SJSA1 (cell line): ENCODE measurements around the gene TCEA2. TPM values are rescaled to one million over a fixed set of nuclear protein-coding genes. Genes with fewer than 3 reads are reported as not detected.

ENCODE experiments used
- DNase-seq, 2 experiments: peaks; one replicate each; pipeline ENCODE4 v3.0.0-alpha.2; 2015 to 2020; ENCODE audit warnings: low spot score in 2 of 2, low read depth in 1 of 2
- H3K27ac ChIP-seq: fragments of 250-450 bp; sonication (Bioruptor Pico); 2 replicates; pipeline ENCODE4 v1.5.1; 2020; ENCODE audit warnings: mild to moderate bottlenecking, moderate library complexity
- H3K27me3 ChIP-seq: fragments of 250-450 bp; sonication (Bioruptor Pico); replicated peaks from 2 replicates; pipeline ENCODE4 v1.5.1; 2020; ENCODE audit warnings: mild to moderate bottlenecking, moderate library complexity
- H3K36me3 ChIP-seq: fragments of 250-450 bp; sonication (Bioruptor Pico); 2 replicates; pipeline ENCODE4 v1.5.1; 2020; ENCODE audit warnings: mild to moderate bottlenecking
- H3K4me1 ChIP-seq: fragments of 250-450 bp; sonication (Bioruptor Pico); replicated peaks from 2 replicates; pipeline ENCODE4 v1.6.1; 2021; ENCODE audit warnings: mild to moderate bottlenecking
- H3K4me3 ChIP-seq: fragments of 250-450 bp; sonication (Bioruptor Pico); 2 replicates; pipeline ENCODE4 v1.5.1; 2020; ENCODE audit warnings: mild to moderate bottlenecking
- H3K9me3 ChIP-seq: fragments of 250-450 bp; sonication (Bioruptor Pico); replicated peaks from 2 replicates; pipeline ENCODE4 v1.5.1; 2020; ENCODE audit warnings: mild to moderate bottlenecking
- total RNA-seq: library from RNA; depleted of rRNA; stranded (reverse); fragments of >200 nt; shearing (Covaris generic); gene quantifications from 2 replicates; pipeline ENCODE4 v1.2.3, GENCODE V29; 2014

The TCEA2 gene
- total RNA-seq, 1 experiment from 2014 or later, result 120 TPM

DNA sequence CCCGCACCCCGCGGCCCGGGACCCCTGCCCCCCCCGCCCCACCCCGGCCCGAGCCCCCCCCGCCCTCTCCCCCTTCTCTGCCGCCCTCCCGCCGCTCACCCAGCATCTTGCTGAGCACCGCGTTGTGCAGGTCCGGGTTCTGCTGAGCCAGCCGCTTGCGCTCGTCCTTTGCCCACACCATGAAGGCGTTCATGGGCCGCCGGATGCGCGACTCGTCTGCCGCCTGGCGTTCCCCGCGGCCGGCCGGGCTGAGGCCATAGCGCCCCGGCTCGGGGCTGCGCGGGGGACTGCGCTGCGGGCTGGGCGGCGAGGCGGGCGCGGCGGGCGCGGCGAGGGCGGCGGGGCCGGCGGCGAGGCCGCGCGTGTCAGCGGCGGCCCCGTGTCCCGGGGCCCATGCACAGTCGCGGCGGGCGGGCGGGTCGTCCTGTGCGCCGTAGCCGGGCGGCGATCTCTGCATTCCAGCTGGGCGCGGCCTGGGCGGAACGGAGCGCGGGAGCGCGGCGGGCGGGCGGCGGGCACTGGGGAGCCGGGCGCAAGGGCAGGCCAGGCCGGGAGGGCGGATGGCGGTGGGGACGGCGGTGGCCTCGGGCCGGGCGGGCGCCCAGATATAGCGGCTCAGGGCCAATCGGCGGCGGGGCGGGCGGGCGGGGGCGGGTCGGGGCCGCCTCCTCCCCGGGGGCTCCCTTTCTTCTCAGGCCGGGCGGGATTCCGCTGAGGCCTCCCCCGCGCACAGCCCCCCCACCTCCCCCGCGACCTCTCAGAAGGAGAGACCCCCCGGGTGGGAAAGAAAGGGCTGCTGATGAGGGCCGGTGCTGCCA is 13.7 kb upstream of the TCEA2 start, which contains the start of gene SOX18:
Gene SOX18 (minus strand): TSS at position 580 of the 818 bp plus-strand sequence. CDS start 123 bp downstream, at position 457.
- Histone ChIP-seq H3K9me3 (no peaks in the 10 kb centered on the region), H3K4me3 (peak within 1 kb of the TSS; percentile 61), H3K27me3 (no peaks in the 10 kb centered on the region; the same call in 1 of the 2 replicates), H3K4me1 (peaks cover 74% of the 10 kb centered on the region), H3K36me3 (peaks cover 44% of the 10 kb centered on the region), H3K27ac (peak within 1 kb of the TSS; percentile 96)
- peak; percentile 48 to 84 for DNase-seq

GRCh38 chr20:64049878-64050260 is 13.1 kb upstream of the TCEA2 start:
- peaks cover 39% of the 10 kb centered on the region for H3K36me3 ChIP-seq
- H3K27me3 ChIP-seq, result no peaks in the 10 kb centered on the region; the same call in 1 of the 2 replicates
- H3K9me3 ChIP-seq, result no peaks in the 10 kb centered on the region
- H3K4me1 ChIP-seq, result peaks cover 74% of the 10 kb centered on the region
- peak; percentile 98 to 99 for DNase-seq
- H3K27ac ChIP-seq, result peak overlapping the region; percentile 96
- H3K4me3 ChIP-seq, result peak overlapping the region; percentile 61

GRCh38 chr20:64050261-64051032 is 12.6 kb upstream of the TCEA2 start:
- Histone ChIP-seq H3K27me3 (no peaks in the 10 kb centered on the region), H3K4me1 (peaks cover 74% of the 10 kb centered on the region), H3K9me3 (no peaks in the 10 kb centered on the region), H3K36me3 (peaks cover 38% of the 10 kb centered on the region), H3K4me3 (peak overlapping the region; percentile 61), H3K27ac (peak overlapping the region; percentile 96)
- DNase-seq, result peak; percentile 92 to 96

DNA sequence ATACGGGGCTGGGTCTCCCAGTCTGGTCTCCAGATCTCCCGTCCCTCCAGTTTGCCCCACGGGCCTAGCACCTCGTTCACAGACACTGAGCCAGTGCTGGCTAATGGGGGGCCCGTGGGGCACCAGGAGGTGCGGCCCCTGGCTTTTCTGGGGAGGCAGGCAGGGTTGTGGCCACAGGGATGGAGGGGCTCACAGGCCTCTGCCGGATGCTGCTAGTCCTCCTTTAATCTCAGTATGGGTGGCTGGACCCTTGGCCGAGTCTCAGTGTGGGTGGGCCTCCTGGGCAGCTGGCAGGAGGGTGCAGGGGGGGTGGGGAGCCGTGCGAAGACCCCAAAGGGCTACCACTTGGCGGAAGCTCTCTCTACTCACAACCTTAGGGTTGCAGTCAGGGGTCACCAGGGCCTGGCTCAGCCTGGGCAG is 12.0 kb upstream of the TCEA2 start:
- H3K4me1 ChIP-seq, result peaks cover 74% of the 10 kb centered on the region

GRCh38 chr20:64051561-64052325 is 11.3 kb upstream of the TCEA2 start:
- peak; percentile 99 to 100 for DNase-seq
- H3K9me3 ChIP-seq, result no peaks in the 10 kb centered on the region
- peaks cover 74% of the 10 kb centered on the region for H3K4me1 ChIP-seq
- peak overlapping the region; percentile 61 for H3K4me3 ChIP-seq
- H3K36me3 ChIP-seq, result peaks cover 31% of the 10 kb centered on the region
- peak overlapping the region; percentile 96 for H3K27ac ChIP-seq
- no peaks in the 10 kb centered on the region for H3K27me3 ChIP-seq

More for the DNA sequence above, 12.0 kb upstream of the TCEA2 start:
- Histone ChIP-seq H3K9me3 (no peaks in the 10 kb centered on the region), H3K27me3 (no peaks in the 10 kb centered on the region), H3K4me3 (peak overlapping the region; percentile 61), H3K27ac (peak overlapping the region; percentile 96), H3K36me3 (peaks cover 35% of the 10 kb centered on the region)
- DNase-seq, result peak; percentile 94 to 98

GRCh38 chr20:64052326-64052722 is 10.7 kb upstream of the TCEA2 start:
- peaks cover 31% of the 10 kb centered on the region for H3K36me3 ChIP-seq
- H3K27ac ChIP-seq, result peak overlapping the region; percentile 96
- H3K4me1 ChIP-seq, result peaks cover 76% of the 10 kb centered on the region
- peak; percentile 95 to 97 for DNase-seq
- no peaks in the 10 kb centered on the region for H3K9me3 ChIP-seq
- H3K27me3 ChIP-seq, result no peaks in the 10 kb centered on the region
- H3K4me3 ChIP-seq, result peak overlapping the region; percentile 61

GRCh38 chr20:64052987-64053840 is 9.8 kb upstream of the TCEA2 start:
- H3K27me3 ChIP-seq, result no peaks in the 10 kb centered on the region
- H3K4me1 ChIP-seq, result peaks cover 85% of the 10 kb centered on the region
- no peak for DNase-seq
- peaks cover 31% of the 10 kb centered on the region for H3K36me3 ChIP-seq
- H3K4me3 ChIP-seq, result peak overlapping the region; percentile 61
- H3K27ac ChIP-seq, result peak overlapping the region; percentile 96
- H3K9me3 ChIP-seq, result no peaks in the 10 kb centered on the region

DNA sequence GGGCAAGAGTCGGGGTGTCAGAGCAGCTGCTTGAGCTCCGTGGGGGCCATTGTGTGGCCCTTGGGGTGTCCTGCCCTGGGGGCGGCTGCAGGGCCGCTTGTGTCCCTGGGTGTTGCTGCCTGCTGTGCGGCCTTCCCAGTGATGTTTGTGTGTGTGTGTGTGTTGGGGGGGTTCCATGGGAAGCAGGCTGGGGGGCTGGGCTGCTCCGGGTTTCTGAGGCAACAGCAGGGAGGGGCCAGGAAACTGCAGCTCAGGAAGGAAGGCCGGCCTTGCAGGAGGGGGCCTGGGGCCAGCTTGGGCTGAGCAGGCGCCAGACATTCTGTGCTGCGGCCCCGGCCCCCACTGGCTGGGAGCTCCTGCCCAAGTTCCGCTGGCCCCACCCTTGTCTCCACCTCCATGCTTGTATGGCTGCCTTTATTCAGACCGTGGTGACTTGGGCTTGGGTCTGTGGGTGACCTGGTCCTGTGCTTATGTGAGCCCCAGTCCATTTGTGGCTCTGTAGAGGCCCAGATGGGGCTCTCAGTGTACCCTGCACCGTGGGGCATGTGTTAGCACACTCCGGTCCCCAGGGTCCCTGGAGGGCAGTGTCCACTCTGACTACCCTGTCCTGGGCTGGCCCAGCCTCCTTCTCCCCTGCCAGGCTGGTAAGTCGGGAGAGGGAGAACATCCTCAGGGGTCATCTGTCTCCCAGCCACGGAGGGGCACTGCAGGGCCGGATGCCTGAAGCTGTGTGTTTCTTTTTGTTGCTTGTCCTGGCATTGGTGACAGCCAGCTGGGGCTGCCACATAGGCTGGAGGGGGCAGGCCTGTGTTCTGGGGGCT is 8.9 kb upstream of the TCEA2 start:
- Histone ChIP-seq H3K4me1 (peaks cover 91% of the 10 kb centered on the region), H3K9me3 (no peaks in the 10 kb centered on the region), H3K36me3 (peaks cover 34% of the 10 kb centered on the region), H3K27me3 (no peaks in the 10 kb centered on the region), H3K4me3 (peak overlapping the region; percentile 61), H3K27ac (peak overlapping the region; percentile 96)
- DNase-seq, result peak; percentile 92 to 97

- H3K27me3 ChIP-seq, result no peaks in the 10 kb centered on the region
- peaks cover 84% of the 10 kb centered on the region for H3K4me1 ChIP-seq
- no peaks in the 10 kb centered on the region for H3K9me3 ChIP-seq
- H3K27ac ChIP-seq, result peak overlapping the region; percentile 96
- H3K4me3 ChIP-seq, result peak overlapping the region; percentile 61
- DNase-seq, result no peak
- H3K36me3 ChIP-seq, result peaks cover 47% of the 10 kb centered on the region
Observed at GRCh38 chr20:64055396-64055892, 7.6 kb upstream of the TCEA2 start.

GRCh38 chr20:64055893-64056638 is 6.9 kb upstream of the TCEA2 start:
- H3K27ac ChIP-seq, result peak overlapping the region; percentile 96
- peak; percentile 98 for DNase-seq
- no peaks in the 10 kb centered on the region for H3K9me3 ChIP-seq
- H3K36me3 ChIP-seq, result peaks cover 47% of the 10 kb centered on the region
- no peaks in the 10 kb centered on the region for H3K27me3 ChIP-seq
- peak overlapping the region; percentile 61 for H3K4me3 ChIP-seq
- peaks cover 77% of the 10 kb centered on the region for H3K4me1 ChIP-seq

GRCh38 chr20:64056639-64056888 is 6.4 kb upstream of the TCEA2 start:
- Histone ChIP-seq H3K27me3 (no peaks in the 10 kb centered on the region), H3K4me1 (peaks cover 77% of the 10 kb centered on the region), H3K27ac (peak overlapping the region; percentile 12; the same call in 1 of the 2 replicates), H3K4me3 (no peak overlapping the region), H3K9me3 (no peaks in the 10 kb centered on the region), H3K36me3 (peaks cover 50% of the 10 kb centered on the region)
- DNase-seq, result no peak
